ENCODE results near the gene ERBIN. TPM values are rescaled to one million over a fixed set of nuclear protein-coding genes. Genes with fewer than 3 reads are reported as not detected.
"Not testable (repeated sequence)": the region's sequence is repeated elsewhere in the genome, so short reads cannot be mapped to it uniquely, and the experiment has no call there.

Gene ERBIN
- total RNA-seq, 1 donor from 2014 or later, result 119 TPM

GRCh38 chr5:65919773-65920172, 6.6 kb upstream of the ERBIN start:
- DNase-seq (ENCODE audit: low spot score), result no peak

GRCh38 chr5:65923339-65923738, 3.0 kb upstream of the ERBIN start:
- no peak for DNase-seq (ENCODE audit: low spot score)

- DNase-seq (ENCODE audit: low spot score), result no peak
These were observed 1.9 kb upstream of the ERBIN start for GRCh38 chr5:65924366-65925043.

- DNase-seq (ENCODE audit: low spot score), result peak; percentile 81
These were observed 1.3 kb upstream of the ERBIN start for GRCh38 chr5:65925044-65925600.

GRCh38 chr5:65925601-65926275, 637 bp upstream of the ERBIN start:
- DNase-seq (ENCODE audit: low spot score), result peak; percentile 96

- peak; percentile 28 for DNase-seq (ENCODE audit: low spot score)
These were observed 518 bp downstream of the ERBIN start for GRCh38 chr5:65926893-65927292.

GRCh38 chr5:65927503-65928321, 1.3 kb downstream of the ERBIN start:
- peak; percentile 75 for DNase-seq (ENCODE audit: low spot score)

GRCh38 chr5:65928322-65928752, 2.0 kb downstream of the ERBIN start:
- DNase-seq (ENCODE audit: low spot score), result peak; percentile 28

GRCh38 chr5:65928860-65929259, 2.5 kb downstream of the ERBIN start:
- DNase-seq (ENCODE audit: low spot score), result no peak

- no peak for DNase-seq (ENCODE audit: low spot score)
These were observed 6.3 kb downstream of the ERBIN start for GRCh38 chr5:65932676-65933075.

GRCh38 chr5:65933295-65933694, 6.9 kb downstream of the ERBIN start:
- DNase-seq (ENCODE audit: low spot score), result no peak

GRCh38 chr5:65938256-65938655, 11.9 kb downstream of the ERBIN start:
- DNase-seq (ENCODE audit: low spot score), result no peak

- DNase-seq (ENCODE audit: low spot score), result no peak
These were observed 17.4 kb downstream of the ERBIN start for GRCh38 chr5:65943771-65944170.

GRCh38 chr5:65946198-65946745, 19.9 kb downstream of the ERBIN start:
- DNase-seq (ENCODE audit: low spot score), result no peak

- DNase-seq (ENCODE audit: low spot score), result no peak
These were observed 21.9 kb downstream of the ERBIN start for GRCh38 chr5:65948115-65948747.

GRCh38 chr5:65951330-65951729, 25.0 kb downstream of the ERBIN start:
- DNase-seq (ENCODE audit: low spot score), result no peak

GRCh38 chr5:65952259-65952658, 25.9 kb downstream of the ERBIN start:
- no peak for DNase-seq (ENCODE audit: low spot score)

- DNase-seq (ENCODE audit: low spot score), result no peak
These were observed 27.8 kb downstream of the ERBIN start for GRCh38 chr5:65954200-65954599.

- no peak for DNase-seq (ENCODE audit: low spot score)
These were observed 29.4 kb downstream of the ERBIN start for GRCh38 chr5:65955746-65956145.

- DNase-seq (ENCODE audit: low spot score), result not testable (repeated sequence)
These were observed 31.3 kb downstream of the ERBIN start for GRCh38 chr5:65957703-65958102.

- DNase-seq (ENCODE audit: low spot score), result no peak
These were observed 35.3 kb downstream of the ERBIN start for GRCh38 chr5:65961633-65962032.

Measured in umbilical cord (tissue), 2 donors.